Urinary bladder (tissue), 4 donors: ENCODE results near the gene PKN1. TPM values are rescaled to one million over a fixed set of nuclear protein-coding genes. Genes with fewer than 3 reads are reported as not detected.
A peak's percentile ranks its signal among the peaks of the same experiment; 100 is the strongest.

Experiments used
- DNase-seq: peaks from one replicate; pipeline ENCODE4 v3.0.0-alpha.2; 2015; ENCODE audit errors: extremely low spot score
- H3K27ac ChIP-seq: one replicate; pipeline ENCODE4 v1.5.1; 2013; ENCODE audit warnings: low read depth, mild to moderate bottlenecking, moderate library complexity
- H3K36me3 ChIP-seq: one replicate; pipeline ENCODE4 v1.6.1; 2013; ENCODE audit warnings: mild to moderate bottlenecking, moderate library complexity; ENCODE audit not compliant: insufficient read depth
- H3K4me1 ChIP-seq: one replicate; pipeline ENCODE4 v1.6.1; 2013; ENCODE audit warnings: mild to moderate bottlenecking, moderate library complexity; ENCODE audit not compliant: insufficient read depth
- H3K4me3 ChIP-seq: one replicate; pipeline ENCODE4 v1.5.1; 2013; ENCODE audit warnings: low read depth, low read length
- WGBS: extraction: QIAGEN DNeasy Blood & Tissue Kit; methylation state at CpG from one replicate; pipeline ENCODE4 v1.1.7; 2013; 5-methylcytosine and 5-hydroxymethylcytosine counted together
- polyA plus RNA-seq: library from polyadenylated mRNA; stranded (reverse); fragments of 200-250 nt; gene quantifications from one replicate; pipeline ENCODE4 v1.2.3, GENCODE V29; 2013
- total RNA-seq: library from RNA; depleted of rRNA; stranded (reverse); fragments of >200 nt; gene quantifications from one replicate; pipeline ENCODE4 v1.2.3, GENCODE V29; 2014
- donor health status: healthy with polysubstance abuse.
- donor health status: healthy.

The PKN1 gene
- total and polyA plus RNA-seq, 2 donors = 39.4 to 94.5 TPM

DNA sequence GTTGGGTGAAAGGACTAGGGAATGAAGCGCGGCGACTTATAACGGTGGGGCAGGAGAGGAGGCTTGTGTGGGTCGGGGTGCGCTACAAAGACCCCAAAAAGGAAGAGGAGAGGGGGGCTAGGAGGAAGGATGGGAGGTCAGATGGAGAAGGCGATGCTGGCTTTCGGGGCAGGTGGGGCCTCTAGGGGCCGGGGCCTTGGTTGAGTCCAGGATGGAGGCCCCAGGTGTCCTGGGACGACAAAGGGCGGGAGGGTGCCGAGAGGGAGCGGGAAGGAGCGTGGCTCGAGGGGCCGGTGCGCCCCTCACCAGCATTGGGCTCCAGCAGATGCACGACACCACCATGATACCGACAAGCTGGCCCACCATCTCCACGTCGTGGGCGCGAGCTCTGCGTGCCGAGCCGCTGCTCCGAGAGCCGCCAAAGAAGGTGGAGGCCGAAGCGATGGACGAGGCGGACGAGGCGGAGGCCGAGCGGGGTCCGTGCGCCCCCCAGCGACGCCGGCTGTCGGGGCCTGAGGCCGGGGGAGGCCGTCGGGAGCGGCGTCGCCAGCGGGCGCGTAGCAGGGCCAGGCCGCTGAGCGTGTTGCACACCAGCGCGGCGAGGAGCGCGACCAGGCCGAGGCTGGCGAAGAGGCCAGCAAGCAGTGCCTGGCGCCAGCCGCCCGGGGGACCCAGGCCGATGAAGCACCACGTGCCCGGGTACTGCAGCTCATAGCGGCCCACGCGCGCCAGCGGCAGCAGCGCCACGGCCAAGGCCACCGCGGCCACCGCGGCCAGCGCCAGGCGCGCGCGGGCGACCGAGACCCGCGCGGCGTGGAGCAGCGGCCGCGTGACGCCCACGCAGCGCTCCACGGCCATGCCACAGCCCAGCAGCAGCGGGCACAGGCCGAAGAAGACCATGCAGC lies 40.2 kb downstream of the PKN1 start:
- no peak overlapping the region for H3K27ac ChIP-seq
- 35% methylated on average over 97 of the region's 97 CpGs for WGBS
- peak overlapping the region; percentile 6 for H3K4me3 ChIP-seq
- H3K36me3 ChIP-seq = no peaks in the 10 kb centered on the region
- DNase-seq = no peak
- H3K4me1 ChIP-seq = peaks cover 5% of the 10 kb centered on the region

DNA sequence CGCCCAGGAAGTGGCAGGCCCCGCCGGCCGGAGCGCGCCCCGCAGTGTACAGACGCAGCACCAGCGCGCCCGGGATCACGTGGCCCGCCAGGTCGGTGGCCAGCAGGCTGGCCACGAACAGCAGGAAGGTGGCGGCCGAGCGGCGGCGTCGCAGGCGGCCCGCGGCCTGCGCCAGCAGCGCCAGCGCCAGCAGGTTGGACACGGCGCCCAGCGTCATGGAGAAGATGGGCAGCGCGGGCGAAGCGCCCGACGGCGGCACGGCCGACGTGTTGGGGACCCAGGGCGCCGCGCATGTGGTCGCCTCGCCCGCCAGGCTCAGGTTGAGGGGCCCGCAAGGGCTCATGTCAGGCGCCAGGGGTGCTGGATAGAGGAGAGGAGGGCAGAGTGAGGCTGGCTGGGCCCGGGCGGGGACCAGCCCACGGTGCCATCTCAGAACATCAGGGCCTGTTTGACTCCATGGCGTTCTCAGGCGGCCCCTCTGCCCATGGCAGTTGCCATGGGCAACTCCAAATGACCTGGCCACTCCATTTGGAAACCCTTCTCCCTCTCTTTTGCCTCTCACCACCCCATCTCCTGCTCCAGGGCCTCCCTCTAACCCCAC lies 41.0 kb downstream of the PKN1 start:
- no peak for DNase-seq
- H3K4me3 ChIP-seq = peak overlapping the region; percentile 6
- H3K27ac ChIP-seq = no peak overlapping the region
- WGBS = 45% methylated on average over 53 of the region's 53 CpGs
- H3K36me3 ChIP-seq = no peaks in the 10 kb centered on the region
- H3K4me1 ChIP-seq = peaks cover 5% of the 10 kb centered on the region

DNA sequence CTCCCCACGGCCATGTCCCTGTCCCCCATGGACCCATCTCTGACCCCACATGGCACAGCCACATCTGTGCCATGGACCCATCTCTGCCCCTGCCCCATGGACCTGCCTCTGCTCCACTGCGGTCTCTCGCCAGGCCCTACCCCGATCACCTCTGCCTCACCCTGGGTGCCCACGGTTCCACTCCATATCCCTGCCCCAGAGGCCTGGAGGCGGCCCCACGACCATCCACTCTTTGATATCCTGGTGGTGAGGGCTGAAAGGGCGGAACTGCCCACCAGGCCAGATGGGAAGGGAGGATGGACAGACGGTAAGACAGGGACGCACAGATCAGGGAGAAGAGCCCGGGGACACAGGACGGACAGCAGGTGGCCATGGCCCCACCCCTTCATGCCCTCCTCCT lies 41.7 kb downstream of the PKN1 start:
- Histone ChIP-seq H3K27ac (no peak overlapping the region), H3K4me3 (peak overlapping the region; percentile 19), H3K4me1 (peaks cover 5% of the 10 kb centered on the region), H3K36me3 (no peaks in the 10 kb centered on the region)
- DNase-seq = no peak
- 42% methylated on average over 12 of the region's 12 CpGs for WGBS

DNA sequence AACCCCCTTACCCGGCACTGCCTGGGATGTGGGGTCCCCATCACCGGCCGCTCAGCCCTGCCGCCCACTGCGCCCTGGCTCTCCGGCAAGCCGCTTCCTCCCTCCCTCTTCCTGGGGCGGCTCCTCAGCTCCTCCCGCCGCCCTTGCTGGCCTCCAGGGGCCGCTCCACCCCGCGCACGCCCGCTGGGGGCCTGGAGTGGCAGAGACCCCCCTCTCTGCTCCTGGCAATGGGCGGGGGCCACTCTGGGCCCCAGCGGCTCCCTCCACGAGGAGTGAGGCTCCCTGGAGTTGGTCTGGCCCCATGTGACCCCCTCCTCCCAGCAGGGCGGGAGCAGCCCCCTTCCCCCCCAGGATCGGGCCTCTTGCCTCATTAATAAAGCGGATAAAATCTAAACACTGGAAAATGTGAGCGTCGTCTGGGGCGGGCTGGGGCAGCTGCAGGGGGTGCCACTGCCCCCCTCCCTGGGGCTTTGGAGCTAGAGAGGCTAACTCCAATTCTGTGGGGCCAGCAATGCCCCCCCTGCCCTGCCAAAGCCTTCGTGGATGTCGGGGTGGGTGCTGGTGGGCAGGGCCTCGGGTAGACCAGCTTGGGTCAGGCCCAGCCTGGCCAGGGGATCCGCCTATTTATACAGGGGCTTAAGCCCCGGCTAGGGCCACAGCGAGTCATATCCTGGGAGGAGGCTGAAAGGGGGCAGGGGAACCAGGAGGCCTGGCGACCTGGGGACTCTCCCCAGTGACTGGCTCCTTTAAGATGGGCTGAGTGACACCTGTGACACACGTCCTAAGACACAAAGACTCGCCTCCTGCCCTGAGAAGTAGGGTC lies 42.4 kb downstream of the PKN1 start, which contains the start of gene PTGER1:
TSS of gene PTGER1 (minus strand) at position 104 of the 823 bp plus-strand sequence. CDS start 1,034 bp downstream, outside the sequence.
- Histone ChIP-seq H3K36me3 (no peaks in the 10 kb centered on the region), H3K4me1 (peaks cover 5% of the 10 kb centered on the region), H3K4me3 (peak within 1 kb of the TSS; percentile 19), H3K27ac (peak within 1 kb of the TSS; percentile 16)
- 8% methylated on average over 33 of the region's 33 CpGs for whole genome bisulfite sequencing
- DNase-seq = no peak

DNA sequence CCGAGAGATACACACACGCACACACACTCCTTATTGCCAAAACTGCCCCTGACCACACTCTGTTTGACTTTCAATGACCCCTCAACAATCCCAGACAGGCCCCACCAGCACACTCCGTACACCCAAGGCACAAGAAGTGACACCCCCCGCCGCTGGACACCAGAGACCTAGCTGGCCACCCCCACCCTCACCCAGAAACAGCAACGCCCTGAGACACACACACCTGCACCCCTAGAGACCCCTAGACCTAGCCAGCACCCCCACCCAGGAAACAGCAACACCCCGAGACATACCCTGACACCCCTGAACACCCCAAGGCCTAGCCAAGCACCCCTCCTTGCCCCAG lies 43.2 kb downstream of the PKN1 start:
- Histone ChIP-seq H3K4me3 (no peak overlapping the region), H3K36me3 (no peaks in the 10 kb centered on the region), H3K27ac (no peak overlapping the region), H3K4me1 (peaks cover 5% of the 10 kb centered on the region)
- no peak for DNase-seq
- 80% methylated on average over 7 of the region's 7 CpGs for WGBS

DNA sequence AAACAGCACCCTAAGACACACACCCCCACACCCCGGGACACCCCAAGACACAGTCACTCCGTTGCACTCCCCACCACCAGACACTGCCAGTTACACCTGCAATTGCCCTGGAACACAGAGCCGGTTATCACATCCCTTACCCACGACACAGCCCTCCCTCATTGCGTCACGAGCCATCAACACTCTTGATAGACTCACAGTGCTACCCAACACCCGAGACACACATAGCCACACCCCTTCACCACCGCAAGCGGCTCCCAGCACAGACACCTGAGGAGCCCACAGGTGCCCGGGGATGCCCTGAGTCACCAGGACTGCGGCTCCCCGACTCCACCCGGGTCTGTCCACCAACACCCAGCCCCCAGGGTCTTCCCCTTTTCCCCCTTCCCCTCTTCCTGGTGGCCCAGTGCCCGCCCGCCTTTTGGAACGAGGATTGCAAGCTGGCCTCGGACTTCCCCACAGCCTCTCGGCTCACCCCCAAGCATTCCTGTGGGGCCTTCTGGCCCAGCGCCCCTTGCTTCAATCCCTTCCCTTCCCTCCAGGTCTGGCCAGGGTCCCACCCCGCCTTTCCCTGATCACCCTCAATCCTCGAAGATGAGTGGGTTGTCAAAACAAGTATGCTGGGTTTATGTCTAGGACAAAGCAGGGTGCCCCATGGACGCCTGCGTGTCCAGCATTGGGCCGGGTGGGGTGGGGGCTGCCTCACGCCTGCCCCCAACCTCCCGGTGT lies 43.7 kb downstream of the PKN1 start:
- DNase-seq = no peak

DNA sequence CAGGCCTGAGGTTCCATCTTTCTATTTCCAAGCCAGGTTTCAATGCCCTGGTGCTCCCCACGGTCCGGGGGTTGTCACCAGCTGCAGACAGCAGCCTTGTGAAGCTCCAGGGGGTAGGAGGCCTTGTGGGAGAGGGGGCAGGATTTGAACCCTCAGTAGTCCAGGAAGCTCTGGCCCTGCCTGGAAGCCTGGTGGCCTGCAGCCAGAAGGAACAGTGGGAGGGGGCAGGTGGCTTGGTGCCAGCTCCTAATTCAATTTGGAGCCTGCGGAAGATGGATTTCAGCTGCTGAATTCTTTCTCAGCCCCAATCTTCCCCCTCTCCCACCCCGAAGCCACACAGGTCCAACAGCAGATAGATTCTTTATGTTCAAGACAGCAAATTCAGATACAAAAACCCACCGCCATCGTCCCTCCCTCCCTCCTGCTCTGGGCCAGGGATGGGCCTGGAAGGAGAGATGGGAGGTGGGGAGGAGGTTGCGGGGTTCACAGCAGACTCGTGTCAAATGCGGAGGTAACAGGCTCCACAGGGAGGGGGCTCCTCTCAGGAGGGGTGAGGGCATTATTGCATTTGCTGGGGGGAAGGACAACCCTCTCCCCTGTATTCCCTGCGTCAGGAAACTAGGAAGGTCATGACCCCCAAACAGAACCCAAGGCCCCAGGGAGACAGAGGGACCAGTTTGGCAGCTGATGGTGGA lies 44.5 kb downstream of the PKN1 start:
- Histone ChIP-seq H3K4me3 (no peak overlapping the region), H3K4me1 (peaks cover 5% of the 10 kb centered on the region), H3K27ac (no peak overlapping the region), H3K36me3 (no peaks in the 10 kb centered on the region)
- DNase-seq = peak; percentile 81
- 50% methylated on average over 10 of the region's 10 CpGs for WGBS

More for the DNA sequence above, 43.7 kb downstream of the PKN1 start:
- Histone ChIP-seq H3K36me3 (no peaks in the 10 kb centered on the region), H3K4me3 (no peak overlapping the region), H3K4me1 (peaks cover 5% of the 10 kb centered on the region), H3K27ac (no peak overlapping the region)
- WGBS = 35% methylated on average over 26 of the region's 26 CpGs

DNA sequence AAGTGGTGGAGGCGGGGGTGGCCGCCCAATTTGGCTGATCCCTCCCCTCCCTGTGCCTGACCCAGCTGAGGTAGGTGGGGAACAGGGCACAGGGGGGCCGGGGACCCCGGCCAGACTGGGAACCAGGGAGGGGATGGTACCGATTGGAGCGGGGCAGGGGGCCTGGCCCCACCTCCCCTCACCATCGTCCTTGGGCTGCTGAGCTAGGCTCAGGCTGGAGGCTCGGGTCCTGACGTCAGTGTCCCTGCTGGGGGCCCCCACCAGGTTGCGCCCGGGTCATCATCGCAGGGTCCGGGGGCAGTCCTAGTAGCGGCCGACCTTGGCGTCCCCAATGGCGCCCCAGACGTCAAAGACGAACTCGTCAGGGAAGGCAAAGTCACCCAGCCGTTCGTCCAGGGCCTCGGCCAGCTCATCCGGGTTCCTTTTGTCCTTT lies 45.0 kb downstream of the PKN1 start:
- no peak overlapping the region for H3K27ac ChIP-seq
- peaks cover 5% of the 10 kb centered on the region for H3K4me1 ChIP-seq
- no peaks in the 10 kb centered on the region for H3K36me3 ChIP-seq
- no peak for DNase-seq
- H3K4me3 ChIP-seq = no peak overlapping the region
- 68% methylated on average over 24 of the region's 24 CpGs for WGBS

DNA sequence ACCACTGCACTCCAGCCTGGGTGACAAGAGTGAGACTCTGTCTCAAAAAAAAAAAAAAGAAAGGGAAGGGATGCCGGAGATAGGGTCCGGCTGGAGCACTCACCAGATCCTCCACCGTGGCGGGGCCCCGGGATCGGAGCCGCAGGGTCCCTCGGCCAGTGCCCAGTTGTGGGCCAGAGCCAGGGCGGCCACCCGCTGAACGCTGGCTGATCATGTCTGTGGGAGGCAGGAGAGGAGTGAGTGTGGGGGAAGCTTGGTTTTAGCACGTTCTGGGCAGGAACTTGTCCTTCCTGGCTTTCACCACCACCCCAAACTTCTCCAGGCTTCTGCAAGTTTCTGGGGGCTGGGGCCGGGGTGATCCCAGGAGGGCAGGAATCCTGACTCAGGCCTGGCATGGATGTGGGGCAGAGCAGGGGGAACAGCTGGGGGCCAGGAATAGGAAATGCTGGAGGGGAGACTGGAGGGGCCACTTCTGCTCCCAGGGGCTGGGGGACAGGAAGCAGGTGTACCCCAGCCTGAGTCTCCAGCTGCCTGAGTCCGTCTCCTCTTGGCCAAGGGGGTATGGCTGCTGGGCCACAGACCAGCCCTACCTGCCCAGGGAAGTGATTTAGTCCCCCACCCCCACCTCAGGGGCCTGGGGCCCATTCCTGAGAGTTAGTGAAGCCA lies 46.3 kb downstream of the PKN1 start:
- H3K36me3 ChIP-seq = no peaks in the 10 kb centered on the region
- peaks cover 3% of the 10 kb centered on the region for H3K4me1 ChIP-seq

DNA sequence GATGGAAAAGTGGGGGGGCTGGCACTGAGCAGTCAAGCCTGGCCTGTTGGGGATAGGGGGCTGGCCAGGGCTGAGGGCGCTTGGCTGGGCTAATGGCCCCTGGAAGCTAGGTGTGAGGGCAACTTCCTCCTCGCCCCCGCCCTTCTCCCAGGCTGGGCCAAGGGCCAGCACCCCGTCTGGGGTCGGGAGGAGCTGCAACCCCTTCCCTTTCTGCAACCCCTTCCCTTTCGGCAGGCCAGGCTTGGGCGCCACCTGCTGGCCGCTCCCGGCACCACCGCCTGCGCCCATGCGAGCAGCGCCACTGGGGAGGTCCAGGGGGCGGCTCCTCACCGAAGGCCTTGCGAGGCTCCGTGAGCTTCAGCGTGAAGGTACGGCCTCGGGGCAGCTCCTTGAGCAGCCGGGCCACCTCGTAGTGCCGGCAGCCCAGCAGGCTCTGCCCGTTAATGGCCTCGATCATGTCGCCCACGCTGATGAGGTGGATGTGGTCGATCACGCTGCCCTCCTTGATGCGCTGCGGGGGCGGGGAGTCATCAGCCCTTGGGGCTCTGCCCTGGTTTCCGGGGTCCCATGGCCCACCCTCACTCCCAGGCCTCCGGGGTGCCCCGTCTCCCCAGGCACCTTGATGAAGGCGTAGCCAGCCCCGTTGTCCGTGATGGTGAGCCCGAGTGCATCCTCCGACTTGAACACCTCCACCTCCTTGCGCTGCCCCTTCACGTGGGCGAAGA lies 47.0 kb downstream of the PKN1 start:
- Histone ChIP-seq H3K4me3 (no peak overlapping the region), H3K4me1 (peaks cover 3% of the 10 kb centered on the region), H3K27ac (no peak overlapping the region), H3K36me3 (no peaks in the 10 kb centered on the region)
- no peak for DNase-seq
- 60% methylated on average over 43 of the region's 43 CpGs for WGBS

More for the DNA sequence above, 46.3 kb downstream of the PKN1 start:
- no peak overlapping the region for H3K4me3 ChIP-seq
- H3K27ac ChIP-seq = no peak overlapping the region
- 90% methylated on average over 14 of the region's 14 CpGs for WGBS
- no peak for DNase-seq

DNA sequence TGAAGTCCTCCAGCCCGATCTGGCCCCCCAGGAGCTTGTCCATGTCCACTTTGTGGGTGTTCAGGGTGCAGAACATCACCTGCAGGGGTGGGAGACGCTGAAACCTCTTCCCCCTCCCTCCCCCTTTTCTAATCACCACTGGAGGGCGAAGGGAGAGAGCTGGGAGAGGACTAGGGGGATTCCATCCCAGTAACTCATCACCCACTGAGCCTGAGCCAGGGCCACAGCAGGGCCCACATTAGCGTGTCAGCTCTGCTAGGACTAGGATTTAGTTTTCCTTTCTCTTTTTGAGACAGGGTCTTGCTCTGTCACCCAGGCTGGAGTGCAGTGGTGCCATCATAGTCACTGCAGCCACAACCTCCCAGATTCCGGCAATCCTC lies 47.6 kb downstream of the PKN1 start:
- no peak for DNase-seq
- H3K4me1 ChIP-seq = no peaks in the 10 kb centered on the region
- no peak overlapping the region for H3K4me3 ChIP-seq
- no peaks in the 10 kb centered on the region for H3K36me3 ChIP-seq
- no peak overlapping the region for H3K27ac ChIP-seq
- 81% methylated on average over 5 of the region's 5 CpGs for WGBS
